GM21526 (cell line): ENCODE data around the gene CMTM1.
"Not testable (repeated sequence)": the region's sequence is repeated elsewhere in the genome, so short reads cannot be mapped to it uniquely, and the experiment has no call there.

Experiments
- ATAC-seq: cut with Tn5 transposase; IDR thresholded peaks from one replicate; pipeline ENCODE4 v1.9.1; 2021; ENCODE audit warnings: moderate library complexity; ENCODE audit not compliant: unreplicated experiment, low FRiP score

Gene CMTM1

GRCh38 chr16:66588981-66589713, 22.9 kb downstream of the CMTM1 start:
- peak; percentile 54 for ATAC-seq

- ATAC-seq: no peak
Observed at GRCh38 chr16:66590322-66590721, 24.1 kb downstream of the CMTM1 start.

GRCh38 chr16:66591018-66591417, 24.8 kb downstream of the CMTM1 start:
- no peak for ATAC-seq

DNA sequence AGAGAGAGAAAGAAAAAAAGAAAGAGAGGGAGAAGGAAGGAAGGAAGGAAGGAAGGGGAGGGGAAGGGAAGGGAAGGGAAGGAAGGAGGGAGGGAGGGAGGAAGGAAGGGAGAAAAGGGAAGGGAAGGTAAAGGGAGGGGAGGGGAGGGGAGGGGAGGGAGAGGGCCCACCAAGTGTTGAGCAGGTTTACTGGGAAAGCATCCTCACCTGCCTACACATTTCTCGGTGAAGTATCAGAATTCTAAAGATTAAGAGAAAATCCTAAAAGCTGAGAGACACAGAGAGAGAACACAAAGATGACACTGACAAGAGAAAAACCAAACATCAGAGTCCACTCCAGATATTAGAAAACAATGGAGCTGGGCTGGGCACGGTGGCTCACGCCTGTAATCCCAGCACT, 26.0 kb downstream of the CMTM1 start:
- no peak for ATAC-seq

DNA sequence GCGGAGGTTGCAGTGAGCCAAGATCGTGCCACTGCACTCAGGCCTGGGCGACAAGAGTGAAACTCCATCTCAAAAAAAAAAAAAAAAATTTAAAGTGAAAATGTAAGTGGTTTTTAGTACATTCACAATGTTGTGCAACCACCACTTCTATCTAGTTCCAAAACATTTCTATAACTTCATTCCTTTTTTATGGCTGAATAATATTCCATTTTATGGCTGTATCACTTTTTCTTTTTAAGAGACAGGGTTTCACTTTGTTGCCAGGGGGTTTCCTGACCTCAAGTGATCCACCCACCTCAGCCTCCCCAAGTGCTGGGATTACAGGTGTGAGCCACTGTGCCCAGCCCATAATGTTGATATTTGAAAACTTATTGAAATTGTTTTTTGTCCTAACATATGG, 26.6 kb downstream of the CMTM1 start:
- ATAC-seq: no peak

DNA sequence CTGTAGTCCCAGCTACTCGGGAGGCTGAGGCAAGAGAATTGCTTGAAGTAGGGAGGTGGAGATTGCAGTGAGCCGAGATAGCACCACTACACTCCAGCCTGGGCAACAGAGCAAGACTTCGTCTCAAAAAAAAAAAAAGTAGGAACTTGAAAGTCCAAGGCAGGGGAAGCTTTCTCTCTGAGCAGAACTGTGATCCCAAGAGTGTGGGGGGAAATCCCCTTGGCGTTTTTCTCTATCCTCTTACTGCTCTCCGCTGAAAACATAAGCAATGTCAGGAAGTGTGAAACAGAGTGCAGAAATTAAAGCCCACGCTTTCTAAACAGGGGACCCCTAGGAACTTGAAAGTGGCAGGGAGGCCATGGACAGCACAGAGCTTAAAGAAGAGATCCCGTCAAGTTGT, 28.5 kb downstream of the CMTM1 start:
- ATAC-seq: no peak

- ATAC-seq: not testable (repeated sequence)
Observed at GRCh38 chr16:66596559-66596958, 30.3 kb downstream of the CMTM1 start.

DNA sequence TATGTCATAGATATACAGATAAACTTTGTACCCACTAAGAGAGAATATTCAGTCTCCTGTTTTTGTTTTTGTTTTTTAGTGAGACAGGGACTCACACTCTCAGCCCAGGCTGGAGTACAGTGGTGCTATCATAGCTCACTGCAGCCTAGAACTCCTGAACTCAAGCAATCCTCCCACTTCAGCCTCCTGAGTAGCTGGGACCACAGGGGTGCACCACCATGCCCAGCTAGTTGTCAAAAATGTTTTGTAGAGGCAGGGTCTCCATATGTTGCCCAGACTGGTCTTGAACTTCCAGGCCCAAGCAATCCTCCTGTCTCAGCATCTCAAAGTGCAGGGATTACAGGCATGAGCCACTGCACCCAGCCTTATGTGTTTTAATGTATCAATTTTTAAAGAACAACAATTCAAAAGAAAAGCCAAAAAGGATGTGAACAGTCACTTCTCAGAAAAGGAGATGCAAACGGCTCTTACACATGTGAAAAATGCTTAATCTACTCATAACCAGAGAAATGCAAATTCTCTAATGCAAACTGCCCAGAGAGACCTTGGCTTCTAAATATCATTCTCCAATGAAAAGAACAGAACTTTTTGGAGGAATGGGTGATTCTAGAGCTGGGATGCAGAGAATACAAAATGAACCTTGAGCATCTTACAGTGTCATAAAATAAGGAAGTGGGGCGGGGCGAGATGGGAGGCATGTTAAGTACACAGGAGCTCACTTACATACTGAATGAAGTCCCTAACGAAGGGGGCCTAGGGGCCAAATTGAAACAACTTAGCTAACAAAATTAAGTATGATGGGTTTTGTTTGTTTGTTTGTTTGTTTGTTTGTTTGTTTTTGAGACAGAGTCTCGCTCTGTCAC, 31.0 kb downstream of the CMTM1 start:
- no peak for ATAC-seq

DNA sequence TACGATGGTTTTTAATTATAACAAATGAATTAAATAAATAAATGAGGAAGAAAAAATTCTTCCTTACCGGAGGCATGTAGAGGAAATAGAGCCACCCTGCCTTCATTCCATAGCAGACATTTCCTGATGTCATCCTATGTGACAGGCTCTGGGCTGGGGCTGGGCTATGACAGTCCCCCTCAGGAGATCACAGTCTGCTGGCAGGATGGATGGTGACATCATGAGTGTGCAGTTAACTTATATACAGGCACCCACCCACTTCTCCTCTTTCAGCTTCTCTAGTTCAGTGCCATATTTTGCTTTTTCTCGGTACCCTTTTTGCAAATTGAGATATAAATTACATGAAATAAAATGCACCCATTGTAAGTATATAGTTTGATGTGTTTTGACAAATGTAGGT, 31.9 kb downstream of the CMTM1 start:
- ATAC-seq: no peak

DNA sequence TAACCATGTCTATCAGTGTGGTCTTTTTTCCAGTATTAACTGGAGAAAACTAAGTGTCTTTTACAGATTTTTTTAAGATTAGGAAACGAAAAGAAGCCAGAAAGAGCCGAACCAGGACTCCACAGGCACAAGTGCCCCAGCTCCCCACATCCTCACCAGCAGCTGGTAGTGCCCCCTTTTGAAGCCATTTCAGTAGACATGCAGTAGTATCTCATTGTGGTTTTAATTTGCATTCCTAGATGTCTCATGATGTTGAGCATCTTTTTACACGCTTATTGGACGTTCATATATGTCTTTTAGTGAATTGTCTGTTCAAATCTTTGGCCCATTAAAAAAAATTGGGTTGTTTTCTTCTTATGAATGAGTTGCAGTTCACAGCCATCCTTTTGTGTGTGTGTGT, 33.5 kb downstream of the CMTM1 start:
- ATAC-seq: no peak

DNA sequence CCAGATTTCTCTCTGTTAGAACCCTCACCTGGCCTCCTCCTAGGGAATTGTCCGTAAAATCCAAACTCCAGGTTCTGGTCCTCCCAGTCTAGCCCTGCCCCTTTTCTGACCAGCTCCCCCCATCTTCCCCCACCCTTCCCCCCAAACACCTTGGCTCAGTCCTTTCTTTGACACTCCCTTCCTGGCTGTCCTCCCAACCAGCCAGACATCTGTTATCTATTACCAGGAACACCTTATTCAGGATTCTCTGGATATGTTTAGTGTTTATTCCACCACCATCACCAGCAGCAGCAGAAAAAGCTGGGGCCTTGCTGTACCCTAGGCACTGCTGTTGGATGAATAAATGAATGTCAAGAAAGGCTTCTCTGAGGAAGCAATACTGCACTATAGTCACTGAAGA, 34.2 kb downstream of the CMTM1 start:
- ATAC-seq: no peak

GRCh38 chr16:66601471-66601870, 35.2 kb downstream of the CMTM1 start:
- no peak for ATAC-seq

DNA sequence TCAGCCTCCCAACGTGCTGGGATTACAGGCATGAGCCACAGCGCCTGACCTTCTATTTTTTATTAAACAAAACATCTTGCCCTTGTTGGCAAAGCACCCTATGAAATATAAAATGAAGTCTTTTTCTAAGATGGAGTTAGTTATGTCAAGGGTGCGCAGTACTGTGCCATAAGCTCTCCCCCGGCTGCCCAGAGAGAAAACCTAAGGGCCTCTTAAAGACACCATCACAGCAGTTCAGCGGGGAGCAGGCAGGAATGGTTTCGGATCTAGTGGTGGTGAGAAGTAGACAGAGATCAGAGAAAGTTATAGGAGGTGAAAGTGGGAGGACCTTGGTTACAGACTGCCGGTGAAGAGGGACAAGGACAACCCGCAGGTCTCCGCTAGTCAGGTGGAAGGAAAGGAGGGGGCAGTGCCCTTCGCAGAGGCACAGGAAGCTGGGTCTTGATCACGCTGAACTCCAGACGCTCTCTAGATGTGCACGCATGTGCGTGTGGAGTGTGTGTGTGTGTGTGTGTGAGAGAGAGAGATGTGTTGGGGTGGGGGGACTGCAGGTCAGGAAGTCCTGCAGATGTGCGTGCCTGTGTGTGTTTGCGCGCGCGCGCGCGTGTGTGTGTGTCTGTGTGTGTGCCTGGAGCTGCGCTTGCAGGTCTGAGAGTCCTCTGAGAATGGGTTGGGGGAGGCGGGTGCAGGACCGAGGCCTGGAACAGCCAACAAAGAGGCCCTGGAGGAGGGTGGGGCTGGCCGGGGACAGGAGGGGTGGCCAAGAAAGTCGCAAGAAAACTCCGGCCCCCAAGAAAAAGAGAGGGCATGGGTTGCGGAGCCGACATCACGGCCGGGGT, 37.5 kb downstream of the CMTM1 start:
- no peak for ATAC-seq

DNA sequence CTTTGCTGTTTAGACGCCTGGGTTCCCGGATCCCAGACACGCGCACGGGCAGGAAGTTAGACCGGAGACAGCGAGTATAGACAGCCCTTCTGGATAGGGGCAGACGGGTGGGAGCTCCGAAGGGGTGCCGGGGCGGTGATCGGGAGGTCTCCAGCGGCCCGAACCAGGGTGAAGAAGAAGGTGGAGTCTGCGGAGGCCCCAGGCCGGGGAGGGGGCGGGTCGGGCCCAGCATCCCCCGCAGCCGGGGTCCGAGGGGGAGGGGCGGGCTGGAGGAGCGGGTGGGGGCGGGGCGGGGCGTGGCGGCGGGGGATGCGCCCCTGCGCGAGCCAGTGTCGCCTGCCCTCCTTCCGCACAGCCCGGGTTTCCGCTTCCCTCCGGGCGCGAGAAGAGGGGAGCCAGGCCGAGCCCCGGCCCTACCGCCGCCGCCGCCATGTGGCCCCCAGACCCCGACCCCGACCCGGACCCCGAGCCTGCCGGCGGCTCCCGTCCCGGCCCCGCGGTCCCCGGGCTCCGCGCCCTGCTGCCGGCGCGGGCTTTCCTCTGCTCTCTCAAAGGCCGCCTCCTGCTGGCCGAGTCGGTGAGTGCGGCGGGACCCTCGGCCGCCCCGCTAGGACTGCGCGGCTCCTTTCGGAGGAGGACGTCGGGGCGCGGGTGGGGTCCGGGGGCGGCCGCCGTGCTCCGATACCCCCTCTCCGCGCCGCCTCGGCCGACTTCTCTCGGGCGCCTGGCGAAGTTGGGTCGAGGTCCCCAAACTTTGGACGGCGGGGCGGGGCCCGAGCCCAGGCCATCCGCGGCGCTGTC, 38.3 kb downstream of the CMTM1 start, which contains the start of gene CMTM3:
Gene CMTM3, plus strand, starts transcription at position 329 of the 801 bp plus-strand sequence. Its CDS starts 102 bp downstream, at position 431.
- ATAC-seq: no peak

- ATAC-seq: no peak
Observed at GRCh38 chr16:66605177-66605978, 39.1 kb downstream of the CMTM1 start.

DNA sequence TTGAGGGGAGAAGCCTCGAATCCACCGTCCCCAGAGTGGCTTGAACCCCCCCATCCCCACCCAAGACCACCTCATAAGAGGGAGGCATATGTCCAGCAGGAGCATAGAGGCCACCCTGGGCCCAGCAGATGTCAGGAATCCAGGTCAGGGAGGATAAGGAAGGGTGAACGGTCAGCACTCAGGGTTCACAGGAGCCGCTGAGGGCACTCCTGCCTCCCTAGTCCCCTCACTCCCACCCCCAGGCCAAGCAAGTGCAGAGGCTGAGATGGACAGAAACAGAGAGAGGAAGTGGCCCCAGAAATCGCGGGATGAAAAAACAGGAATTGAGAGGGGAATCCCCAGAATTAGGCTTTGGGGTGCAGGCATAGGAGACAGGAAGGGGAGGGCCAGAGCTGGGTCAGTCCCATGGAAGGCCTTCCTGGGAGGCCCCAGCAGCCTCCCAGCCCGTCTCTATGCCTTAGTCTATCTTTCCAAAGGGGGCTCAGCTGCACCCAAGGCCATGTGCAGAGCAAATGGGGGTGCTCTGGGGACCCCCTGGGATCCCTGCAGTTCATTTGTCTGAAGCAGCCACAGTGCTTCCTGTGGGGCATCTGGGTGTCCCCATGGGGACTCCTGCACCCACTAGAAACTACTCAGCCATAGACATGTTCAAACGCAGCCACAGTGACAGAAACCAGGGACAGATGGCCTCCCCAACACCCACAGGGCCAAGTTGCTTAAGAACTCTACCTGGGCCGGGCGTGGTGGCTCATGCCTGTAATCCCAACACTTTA, 39.9 kb downstream of the CMTM1 start:
- ATAC-seq: peak; percentile 39

DNA sequence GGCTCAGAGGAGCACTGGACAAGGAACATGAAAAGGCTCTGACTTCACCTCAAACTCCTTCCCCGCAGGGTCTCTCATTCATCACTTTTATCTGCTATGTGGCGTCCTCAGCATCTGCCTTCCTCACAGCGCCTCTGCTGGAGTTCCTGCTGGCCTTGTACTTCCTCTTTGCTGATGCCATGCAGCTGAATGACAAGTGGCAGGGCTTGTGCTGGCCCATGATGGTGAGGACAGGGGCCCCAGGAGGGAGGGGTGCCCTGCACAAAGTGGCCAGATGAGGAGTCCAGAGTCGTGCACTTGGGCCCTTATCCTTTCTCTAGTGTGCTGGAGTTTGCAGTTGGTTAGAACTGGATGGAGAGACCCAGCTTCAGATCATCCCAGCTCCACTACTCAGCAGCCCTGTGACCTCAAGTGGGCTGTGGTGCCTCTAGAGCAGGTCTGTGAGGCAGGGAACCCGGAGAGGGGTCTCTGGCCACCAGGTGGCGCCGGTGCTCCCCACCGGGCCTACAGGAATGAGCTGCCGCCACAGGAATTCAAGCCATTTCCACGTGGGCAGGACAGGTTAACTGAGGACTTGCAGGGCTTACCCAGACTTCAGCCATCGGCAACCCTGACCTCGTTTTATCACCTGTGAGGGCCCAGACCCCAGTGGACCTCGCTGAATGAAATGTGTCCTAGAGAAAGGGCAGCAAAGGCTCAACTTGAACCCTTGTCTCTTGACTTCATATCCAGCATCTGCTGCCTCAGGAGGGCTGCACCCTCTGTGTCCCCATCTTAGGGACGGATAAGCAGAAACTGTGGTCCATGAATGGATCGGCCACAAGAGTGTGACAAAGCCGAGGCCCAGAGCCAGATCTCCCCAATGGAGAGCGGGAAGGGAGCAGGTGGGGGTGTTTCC, 42.3 kb downstream of the CMTM1 start:
- no peak for ATAC-seq

GRCh38 chr16:66609139-66609510, 42.9 kb downstream of the CMTM1 start:
- no peak for ATAC-seq
